Loucy (cell line): Measurements from ENCODE around the gene AMDHD1.

ENCODE experiments used
- CTCF ChIP-seq: fragments of 200-600 bp; sonication (generic); conservative IDR thresholded peaks from 2 replicates; pipeline ENCODE4 v1.5.1; 2014; ENCODE audit warnings: mild to moderate bottlenecking, antibody characterized with exemption, low read length
- EZH2phosphoT487 ChIP-seq: fragments of 200-600 bp; IDR thresholded peaks from 2 replicates; pipeline ENCODE4 v1.6.1; 2018; ENCODE audit warnings: antibody characterized with exemption, mild to moderate bottlenecking, moderate library complexity, borderline replicate concordance

DNA sequence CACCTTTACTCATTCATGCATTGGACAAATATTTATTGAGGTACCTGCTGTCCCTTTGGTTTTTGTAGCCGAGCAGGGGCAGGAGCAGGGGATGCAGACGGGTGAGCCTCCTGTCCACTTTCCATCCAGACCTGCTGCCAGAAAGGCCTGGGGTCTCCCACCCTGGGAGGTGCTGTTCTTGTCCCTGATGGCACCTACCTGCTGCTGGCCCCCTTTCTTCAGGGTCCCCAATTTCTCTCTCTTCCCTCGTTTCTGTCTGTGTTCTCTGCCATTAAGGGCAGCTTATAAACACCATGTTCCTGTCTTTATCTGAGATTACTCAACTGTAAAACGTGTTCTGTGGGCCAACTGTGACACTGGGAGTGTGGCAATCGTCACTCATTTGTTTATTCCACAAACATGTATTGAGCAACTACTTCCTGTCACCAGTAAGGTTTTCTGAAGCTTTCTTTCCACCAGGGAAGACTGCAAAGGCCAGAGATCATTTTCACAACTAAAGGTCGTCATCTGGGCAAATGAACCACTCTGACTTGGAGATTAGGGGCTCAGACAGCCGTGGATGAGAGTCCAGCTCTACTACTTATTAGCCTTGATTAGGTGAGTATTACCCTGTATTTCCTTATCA is 53.0 kb downstream of the AMDHD1 start, which contains the start of gene HAL:
- no peak for TF ChIP-seq CTCF
- no peak for TF ChIP-seq EZH2phosphoT487
